Coronary artery (tissue), 2 donors: Measurements from ENCODE around the gene MED13.

ENCODE experiments used
- DNase-seq: peaks from one replicate; pipeline ENCODE4 v3.0.0-alpha.2; 2017; ENCODE audit warnings: low spot score
- H3K27ac ChIP-seq, 2 donors: fragments of 200-600 bp; sonication (generic); one replicate each; pipeline ENCODE4 v1.5.1; 2016 to 2019
- H3K4me3 ChIP-seq: fragments of 200-600 bp; sonication (generic); 2 replicates; pipeline ENCODE4 v1.5.1; 2016; ENCODE audit warnings: mild to moderate bottlenecking, moderate library complexity
- TF ChIP-seq, protein P1 (sequence below): fragments of 200-600 bp; sonication (generic); IDR thresholded peaks from one replicate; pipeline ENCODE4 v1.5.1; 2019; ENCODE audit warnings: antibody characterized with exemption

MED13 gene

GRCh38 chr17:62098623-62099231 lies 33.6 kb upstream of the MED13 start:
- Histone ChIP-seq H3K27ac (no peak overlapping the region), H3K4me3 (no peak overlapping the region)
- TF ChIP-seq, protein P1, sequence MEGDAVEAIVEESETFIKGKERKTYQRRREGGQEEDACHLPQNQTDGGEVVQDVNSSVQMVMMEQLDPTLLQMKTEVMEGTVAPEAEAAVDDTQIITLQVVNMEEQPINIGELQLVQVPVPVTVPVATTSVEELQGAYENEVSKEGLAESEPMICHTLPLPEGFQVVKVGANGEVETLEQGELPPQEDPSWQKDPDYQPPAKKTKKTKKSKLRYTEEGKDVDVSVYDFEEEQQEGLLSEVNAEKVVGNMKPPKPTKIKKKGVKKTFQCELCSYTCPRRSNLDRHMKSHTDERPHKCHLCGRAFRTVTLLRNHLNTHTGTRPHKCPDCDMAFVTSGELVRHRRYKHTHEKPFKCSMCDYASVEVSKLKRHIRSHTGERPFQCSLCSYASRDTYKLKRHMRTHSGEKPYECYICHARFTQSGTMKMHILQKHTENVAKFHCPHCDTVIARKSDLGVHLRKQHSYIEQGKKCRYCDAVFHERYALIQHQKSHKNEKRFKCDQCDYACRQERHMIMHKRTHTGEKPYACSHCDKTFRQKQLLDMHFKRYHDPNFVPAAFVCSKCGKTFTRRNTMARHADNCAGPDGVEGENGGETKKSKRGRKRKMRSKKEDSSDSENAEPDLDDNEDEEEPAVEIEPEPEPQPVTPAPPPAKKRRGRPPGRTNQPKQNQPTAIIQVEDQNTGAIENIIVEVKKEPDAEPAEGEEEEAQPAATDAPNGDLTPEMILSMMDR: no peak
- no peak for DNase-seq

DNA sequence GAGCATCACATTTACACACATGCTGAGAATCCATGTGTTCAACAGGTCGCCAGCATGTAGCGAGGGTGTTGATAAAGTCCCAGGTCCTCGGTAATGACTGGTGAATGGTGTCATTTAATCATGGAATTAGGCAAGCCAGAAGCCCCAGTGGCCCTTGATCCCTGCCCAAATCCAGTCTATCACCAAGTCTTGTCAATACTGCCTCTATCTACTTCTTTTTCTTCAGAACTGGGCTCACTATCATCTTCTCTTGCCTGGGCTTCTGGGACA lies 31.3 kb upstream of the MED13 start:
- Histone ChIP-seq H3K27ac (peak overlapping the region in 1 of 2 donors; percentile 40), H3K4me3 (no peak overlapping the region)
- DNase-seq: no peak
- TF ChIP-seq, protein P1: no peak

DNA sequence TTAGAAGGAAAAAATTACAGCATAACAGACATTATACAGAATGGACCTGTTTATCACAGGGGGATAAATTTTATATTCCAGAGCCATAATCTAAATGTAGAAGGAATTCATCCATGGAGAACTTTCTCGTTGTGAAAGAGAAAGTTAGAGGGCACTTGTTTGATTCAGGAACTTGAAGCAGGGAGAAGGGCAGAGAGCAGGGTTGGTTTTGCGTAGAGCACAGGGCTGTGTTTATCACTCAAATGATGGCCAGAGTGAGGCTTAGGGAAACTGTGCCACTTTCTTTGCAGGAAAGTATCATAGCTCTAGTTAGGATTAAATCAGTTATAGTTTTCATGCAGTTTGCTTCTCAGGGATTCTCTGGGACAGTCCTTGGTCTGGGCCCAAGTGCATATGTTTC lies 29.1 kb upstream of the MED13 start:
- H3K27ac ChIP-seq: no peak overlapping the region
- no peak overlapping the region for H3K4me3 ChIP-seq
- no peak for DNase-seq
- TF ChIP-seq, protein P1: no peak

- DNase-seq: no peak
- Histone ChIP-seq H3K27ac (no peak overlapping the region), H3K4me3 (no peak overlapping the region)
- TF ChIP-seq, protein P1: no peak
Measured at GRCh38 chr17:62093188-62094155, 28.4 kb upstream of the MED13 start.

GRCh38 chr17:62092784-62093183 lies 27.7 kb upstream of the MED13 start:
- DNase-seq: no peak
- TF ChIP-seq, protein P1: no peak
- Histone ChIP-seq H3K27ac (no peak overlapping the region), H3K4me3 (no peak overlapping the region)

DNA sequence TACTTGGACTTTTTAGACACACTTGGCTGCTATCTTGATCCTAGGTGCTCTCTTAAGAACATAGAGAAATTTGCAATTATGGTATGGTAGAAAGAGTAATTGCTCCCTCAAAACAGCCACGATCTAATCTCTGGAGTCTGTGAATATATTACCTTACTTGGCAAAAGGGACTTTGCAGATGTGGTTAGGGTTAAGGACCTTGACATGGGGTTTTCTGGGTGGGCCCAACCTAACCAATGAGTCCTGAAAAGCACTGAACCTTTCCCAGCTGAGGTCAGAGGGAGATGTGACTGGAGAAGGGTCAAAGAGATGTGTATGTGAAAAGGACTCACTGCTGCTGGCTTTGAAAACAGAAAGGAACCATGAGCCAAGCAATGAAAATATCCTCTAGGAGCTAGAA lies 26.7 kb upstream of the MED13 start:
- TF ChIP-seq, protein P1: no peak
- no peak overlapping the region for H3K27ac ChIP-seq
- no peak for DNase-seq
- no peak overlapping the region for H3K4me3 ChIP-seq

GRCh38 chr17:62090868-62091267 lies 25.8 kb upstream of the MED13 start:
- DNase-seq: no peak
- Histone ChIP-seq H3K27ac (no peak overlapping the region), H3K4me3 (no peak overlapping the region)
- TF ChIP-seq, protein P1: no peak
